SK-N-SH (cell line): Measurements from ENCODE around the gene ZGRF1. TPM values are rescaled to one million over a fixed set of nuclear protein-coding genes. Genes with fewer than 3 reads are reported as not detected.

Source experiments
- CTCF ChIA-PET: fragments of 300-600, 350-600 bp; formaldehyde crosslinking; extraction: SDS; loops from one replicate; lab custom pipeline; 2021; lab: Yijun Ruan, JAX
- POLR2A ChIA-PET: fragments of 350-600 bp; sonication (Branson Sonifier 250); formaldehyde crosslinking; extraction: SDS; loops from one replicate; lab custom pipeline; 2020; ENCODE audit warnings: antibody characterized with exemption, inconsistent platforms; lab: Yijun Ruan, JAX
- DNase-seq: peaks from one replicate; pipeline ENCODE4 v3.0.0; 2012
- H2AFZ ChIP-seq: fragments of 200-600 bp; sonication (generic); 2 replicates; pipeline ENCODE4 v1.8.1; 2016; ENCODE audit warnings: antibody characterized with exemption, mild to moderate bottlenecking, low read depth
- H3F3A ChIP-seq: fragments of 200-600 bp; sonication (generic); replicated peaks from 2 replicates; pipeline ENCODE3; 2016; ENCODE audit warnings: antibody characterized with exemption, mild to moderate bottlenecking; ENCODE audit not compliant: insufficient read depth
- H3K27ac ChIP-seq, 2 experiments: fragments of 200-500 bp in 1 of 2; fragments of 200-600 bp in 1 of 2; sonication (Bioruptor generic) in 1 of 2; sonication (generic), shearing (Covaris generic) in 1 of 2; 2 replicates each; pipeline versions ENCODE4 v1.5.1 to v1.6.1; 2014 to 2016; ENCODE audit warnings: low read depth in 2 of 2, inconsistent platforms in 1 of 2, low read length in 1 of 2, mild to moderate bottlenecking in 1 of 2, mixed read lengths in 1 of 2
- H3K27me3 ChIP-seq: fragments of 200-600 bp; sonication (generic), shearing (Covaris generic); 2 replicates; pipeline ENCODE4 v1.6.1; 2016; ENCODE audit warnings: mixed run types; ENCODE audit not compliant: insufficient read depth
- H3K36me3 ChIP-seq, 2 experiments: fragments of 200-500 bp in 1 of 2; fragments of 200-600 bp in 1 of 2; sonication (Bioruptor generic) in 1 of 2; sonication (generic) in 1 of 2; replicated peaks in 1 of 2; 2 replicates each; pipeline versions ENCODE3 to v1.5.1; 2014 to 2016; ENCODE audit warnings: low read length in 1 of 2, mild to moderate bottlenecking in 1 of 2; ENCODE audit not compliant: insufficient read depth in 2 of 2, control insufficient read depth in 1 of 2
- H3K4me1 ChIP-seq, 2 experiments: fragments of 200-500 bp in 1 of 2; fragments of 200-600 bp in 1 of 2; sonication (Bioruptor generic) in 1 of 2; sonication (generic), shearing (Covaris generic) in 1 of 2; 2 replicates each; pipeline versions ENCODE4 v1.5.1 to v1.6.1; 2014 to 2016; ENCODE audit warnings: low read depth in 1 of 2, low read length in 1 of 2, mixed run types in 1 of 2; ENCODE audit not compliant: insufficient read depth in 2 of 2, control insufficient read depth in 1 of 2
- H3K4me2 ChIP-seq: fragments of 200-600 bp; sonication (generic), shearing (Covaris generic); 2 replicates; pipeline ENCODE4 v1.6.1; 2017; ENCODE audit warnings: mixed run types
- H3K4me3 ChIP-seq, 2 experiments: fragments of 200-500 bp in 1 of 2; fragments of 200-600 bp in 1 of 2; sonication (Bioruptor generic) in 1 of 2; sonication (generic), shearing (Covaris generic) in 1 of 2; 2 replicates each; pipeline versions ENCODE4 v1.5.1 to v1.8.1; 2014 to 2016; ENCODE audit warnings: low read depth in 2 of 2, inconsistent platforms in 1 of 2, low read length in 1 of 2, mild to moderate bottlenecking in 1 of 2, mixed read lengths in 1 of 2, moderate library complexity in 1 of 2
- H3K79me2 ChIP-seq: fragments of 200-600 bp; sonication (generic); 2 replicates; pipeline ENCODE4 v1.8.1; 2017; ENCODE audit warnings: mild to moderate bottlenecking; ENCODE audit not compliant: insufficient read depth
- H3K9ac ChIP-seq: fragments of 200-600 bp; sonication (generic); 2 replicates; pipeline ENCODE4 v1.6.1; 2017; ENCODE audit warnings: mixed run types
- H3K9me2 ChIP-seq: fragments of 200-600 bp; sonication (generic); 2 replicates; pipeline ENCODE4 v1.6.1; 2017; ENCODE audit warnings: mixed run types
- H3K9me3 ChIP-seq: fragments of 200-600 bp; sonication (generic); 2 replicates; pipeline ENCODE4 v1.6.1; 2017; ENCODE audit warnings: mixed run types, mild to moderate bottlenecking, moderate library complexity
- H4K20me1 ChIP-seq: fragments of 200-600 bp; sonication (generic); 2 replicates; pipeline ENCODE4 v1.6.1; 2017; ENCODE audit warnings: mild to moderate bottlenecking, mixed run types; ENCODE audit not compliant: insufficient read depth
- CHD2 ChIP-seq: fragments of 150-350 bp; IDR thresholded peaks from 2 replicates; pipeline ENCODE4 v1.6.1; 2018; ENCODE audit warnings: low read length; ENCODE audit not compliant: partially characterized antibody
- ELF1 ChIP-seq: IDR thresholded peaks from 2 replicates; pipeline ENCODE4 v1.4.0; 2012
- EP300 ChIP-seq, 2 experiments: IDR thresholded peaks; 2 replicates each; pipeline versions ENCODE4 v1.4.0 to v1.6.1; 2012; ENCODE audit warnings: borderline replicate concordance in 1 of 2, low read depth in 1 of 2, low read length in 1 of 2
- EZH2phosphoT487 ChIP-seq: fragments of 200-600 bp; sonication (generic); IDR thresholded peaks from 2 replicates; pipeline ENCODE4 v1.6.1; 2017; ENCODE audit warnings: low read depth, mixed run types, mild to moderate bottlenecking, antibody characterized with exemption, moderate library complexity, borderline replicate concordance
- FOXJ3 ChIP-seq: sonication (generic); formaldehyde crosslinking; IDR thresholded peaks from 2 replicates; pipeline ENCODE4 v1.5.1; 2020; ENCODE audit warnings: mild to moderate bottlenecking, missing genetic modification reagents
- FOXM1 ChIP-seq: IDR thresholded peaks from 2 replicates; pipeline ENCODE4 v1.4.0; 2012; ENCODE audit warnings: low read depth, mild to moderate bottlenecking
- GABPA ChIP-seq: IDR thresholded peaks from 2 replicates; pipeline ENCODE4 v1.4.0; 2012; ENCODE audit warnings: low read depth, mild to moderate bottlenecking
- GATA2 ChIP-seq: sonication (generic); formaldehyde crosslinking; IDR thresholded peaks from 2 replicates; pipeline ENCODE4 v1.5.0; 2020; ENCODE audit warnings: mild to moderate bottlenecking, missing genetic modification reagents
- IRF3 ChIP-seq: fragments of 150-350 bp; IDR thresholded peaks from 2 replicates; pipeline ENCODE4 v1.6.1; 2016; ENCODE audit warnings: mild to moderate bottlenecking, low read depth, low read length
- NFIC ChIP-seq: IDR thresholded peaks from 2 replicates; pipeline ENCODE4 v1.4.0; 2012; ENCODE audit warnings: borderline replicate concordance
- PBX3 ChIP-seq: IDR thresholded peaks from 2 replicates; pipeline ENCODE4; 2012
- POLR2AphosphoS5 ChIP-seq: IDR thresholded peaks from 2 replicates; pipeline ENCODE4 v1.6.1; 2012; ENCODE audit warnings: low read depth, low read length
- RAD21 ChIP-seq: IDR thresholded peaks from 2 replicates; pipeline ENCODE4 v1.6.1; 2012; ENCODE audit warnings: mild to moderate bottlenecking, low read length
- RCOR1 ChIP-seq: fragments of 150-350 bp; IDR thresholded peaks from 2 replicates; pipeline ENCODE4 v1.6.1; 2017; ENCODE audit warnings: antibody characterized with exemption, low read length
- RXRA ChIP-seq: IDR thresholded peaks from 2 replicates; pipeline ENCODE4 v1.4.0; 2012; ENCODE audit warnings: low read depth, mild to moderate bottlenecking, borderline replicate concordance
- TEAD4 ChIP-seq: IDR thresholded peaks from 2 replicates; pipeline ENCODE4 v1.4.0; 2012; ENCODE audit warnings: mild to moderate bottlenecking, borderline replicate concordance; ENCODE audit not compliant: insufficient read depth
- YY1 ChIP-seq: IDR thresholded peaks from 2 replicates; pipeline ENCODE4 v1.4.0; 2012; ENCODE audit warnings: low read depth, mild to moderate bottlenecking
- WGBS: methylation state at CpG from one replicate; pipeline ENCODE4 v1.1.6; 2017; ENCODE audit warnings: low lambda C conversion rate; 5-methylcytosine and 5-hydroxymethylcytosine counted together
- polyA plus RNA-seq, 3 experiments: library from polyadenylated mRNA; depleted of rRNA; stranded (reverse); fragments of >200 nt; gene quantifications; 2 replicates each; pipeline ENCODE4 v1.2.3, GENCODE V29; 2012

ZGRF1 gene
- polyA plus RNA-seq, 1 of the 3 experiments (the other 2 are of a cell fraction), result 2.4 TPM

- Histone ChIP-seq H3F3A (no peaks in the 10 kb centered on the region), H3K4me3 (no peak overlapping the region), H3K4me1 (peaks cover 0 to 8% of the 10 kb centered on the region in 2 experiments; a peak in 2 of 4 replicates), H3K9me3 (no peaks in the 10 kb centered on the region), H2AFZ (no peak overlapping the region), H3K27ac (peak overlapping the region in 1 of 2 experiments; percentile 44; a peak in 1 of 4 replicates), H3K9me2 (no peaks in the 10 kb centered on the region), H4K20me1 (no peaks in the 10 kb centered on the region), H3K4me2 (no peak overlapping the region), H3K27me3 (no peaks in the 10 kb centered on the region), H3K9ac (no peak overlapping the region), H3K36me3 (peaks cover 0 to 4% of the 10 kb centered on the region in 2 experiments), H3K79me2 (no peaks in the 10 kb centered on the region)
- TF ChIP-seq FOXM1 (no peak), CHD2 (peak; percentile 70), NFIC (no peak), FOXJ3 (no peak), RAD21 (0 out of 2 replicates have a peak, but pooled peaks have one; percentile 7), PBX3 (no peak), IRF3 (no peak), GATA2 (CRISPR knock-in tag) (peak; percentile 77), ELF1 (no peak), POLR2AphosphoS5 (no peak), TEAD4 (no peak), YY1 (no peak), GABPA (no peak), RXRA (no peak), RCOR1 (peak; percentile 67; the same call in 1 of the 2 replicates), EP300 (IDR thresholded peaks at IDR 0.05; ENCODE audit: borderline replicate concordance in 1 of 2, low read depth in 1 of 2, low read length in 1 of 2) (peak in 1 of 2 experiments; percentile 76; a peak in 2 of 4 replicates), EZH2phosphoT487 (no peak)
- ChIA-PET POLR2A (interaction anchor here (0.6 kb wide), 1 partner anchor 177 kb away, joined by 3 read pairs; no protein-coding TSS in a partner anchor), CTCF (interaction anchor here (1.1 to 3.5 kb wide), 7 partner anchors 14 to 487 kb away, joined by 3 to 16 read pairs (median 6); no protein-coding TSS in a partner anchor)
- WGBS, result 100% methylated on average over 2 of the region's 2 CpGs
- DNase-seq, result peak; percentile 32
Observed at GRCh38 chr4:112585977-112586736, 50.6 kb downstream of the ZGRF1 start.
